ENCODE results near the gene PKD1.

Gene PKD1

DNA sequence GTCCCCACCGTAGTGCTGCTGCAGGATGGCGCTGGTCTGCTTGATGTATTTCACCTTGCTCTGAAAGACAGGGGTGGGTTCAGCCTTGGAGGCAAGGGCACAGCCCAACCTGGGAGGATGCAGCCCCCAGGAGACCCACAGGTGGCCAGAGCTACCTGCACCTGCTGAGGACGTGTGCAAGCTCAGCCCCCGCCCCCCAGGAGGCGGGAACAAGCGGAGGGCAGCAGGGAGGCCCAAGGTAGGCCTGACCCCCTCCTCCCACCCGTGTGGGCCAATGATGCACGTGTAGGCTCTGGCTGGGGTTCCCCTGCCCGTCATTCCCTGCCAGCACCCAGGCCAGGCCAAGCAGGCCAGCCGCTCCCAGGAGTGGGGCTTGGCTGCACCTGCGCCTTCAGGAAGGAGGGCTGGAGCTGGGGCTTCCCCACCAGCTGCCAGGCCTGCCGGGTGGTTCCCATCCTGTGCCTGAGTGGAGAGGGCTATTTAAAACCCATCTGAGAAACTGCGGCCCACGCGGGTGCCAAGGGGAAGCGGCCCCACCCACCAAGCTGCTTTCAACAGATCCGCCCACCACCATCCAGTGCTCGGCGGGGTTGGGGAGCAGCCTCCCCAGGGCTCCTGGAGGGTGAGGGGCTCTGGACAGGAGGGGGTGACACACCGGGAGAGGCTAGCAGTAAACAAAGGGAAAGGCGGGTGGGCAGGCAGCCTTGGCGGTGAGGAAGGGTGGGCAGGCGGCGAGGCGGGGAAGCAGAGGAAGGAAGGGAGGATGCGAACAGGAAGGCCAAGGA lies 91.8 kb downstream of the PKD1 start:
- no peak for DNase-seq

DNA sequence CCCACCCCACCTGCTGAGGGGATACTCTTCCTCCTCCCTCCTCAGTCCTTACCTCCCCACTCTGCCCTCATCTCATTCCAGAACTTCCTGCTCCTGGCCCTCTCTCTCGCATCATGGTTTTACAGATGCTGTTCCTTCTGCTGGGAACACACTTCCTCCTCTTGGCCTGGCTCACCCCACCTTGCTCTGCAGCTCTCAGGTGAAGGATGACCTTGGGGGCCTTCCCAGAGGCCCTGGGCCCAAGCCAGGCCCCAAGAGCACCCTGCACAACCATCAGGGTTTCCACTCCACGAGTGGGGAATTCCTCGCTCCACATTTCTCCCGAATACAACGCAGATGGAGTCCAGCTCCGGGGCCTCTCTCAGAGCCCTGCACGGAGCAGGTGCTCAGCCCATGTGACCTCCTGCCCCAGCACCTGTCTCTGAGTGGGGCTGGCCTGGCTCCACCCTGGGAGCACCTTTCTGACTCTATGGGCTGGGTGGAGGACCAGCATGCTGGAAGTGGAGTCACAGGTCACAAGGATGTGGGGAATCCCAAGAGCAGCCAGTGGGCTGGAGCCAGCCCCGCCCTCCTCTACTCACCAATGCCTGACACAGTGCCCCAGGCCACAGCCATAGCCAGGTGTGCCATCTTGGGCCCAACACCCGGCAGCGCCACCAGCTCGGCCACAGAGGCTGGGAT lies 92.6 kb downstream of the PKD1 start:
- DNase-seq = peak; percentile 93

DNA sequence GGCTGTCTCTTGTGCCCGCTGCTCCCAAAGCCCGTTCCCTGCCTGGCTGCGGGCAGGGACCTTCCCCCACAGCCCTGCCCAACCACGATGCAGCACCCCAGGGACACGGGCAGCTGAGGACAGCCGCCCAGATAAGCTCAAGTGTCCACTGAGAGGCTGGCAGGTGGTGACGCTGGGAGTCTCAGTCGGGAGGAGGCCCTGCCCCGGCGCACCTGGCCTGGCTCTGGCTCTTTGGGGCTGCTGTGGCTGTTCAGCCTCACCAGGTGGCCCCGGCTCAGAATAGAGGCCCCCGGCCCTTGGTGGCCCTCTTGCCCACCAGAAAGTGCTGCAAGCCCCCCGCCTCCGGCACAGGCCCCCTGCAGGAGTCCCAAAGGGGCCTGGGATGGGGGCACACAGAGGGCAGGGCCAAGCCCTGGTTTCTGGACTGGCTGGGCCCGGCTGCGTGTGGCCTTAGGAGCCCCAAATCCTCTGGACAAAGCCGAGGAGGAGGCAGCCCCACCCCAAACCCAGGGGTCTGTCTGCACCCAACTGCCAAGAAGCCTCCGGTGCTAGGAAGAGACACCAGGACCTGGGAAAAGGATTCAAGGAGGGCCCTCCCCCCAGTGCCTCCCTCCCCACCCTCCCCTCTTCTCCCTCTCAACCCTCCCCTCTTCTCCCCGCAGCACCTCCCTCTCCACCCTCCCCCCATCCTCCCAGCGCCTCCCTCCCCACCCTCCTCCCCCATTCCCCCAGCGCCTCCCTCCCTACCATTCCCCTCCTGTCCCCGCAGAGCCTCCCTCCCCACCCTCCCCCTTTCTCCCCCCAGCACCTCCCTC lies 93.3 kb downstream of the PKD1 start:
- peak; percentile 93 for DNase-seq

DNA sequence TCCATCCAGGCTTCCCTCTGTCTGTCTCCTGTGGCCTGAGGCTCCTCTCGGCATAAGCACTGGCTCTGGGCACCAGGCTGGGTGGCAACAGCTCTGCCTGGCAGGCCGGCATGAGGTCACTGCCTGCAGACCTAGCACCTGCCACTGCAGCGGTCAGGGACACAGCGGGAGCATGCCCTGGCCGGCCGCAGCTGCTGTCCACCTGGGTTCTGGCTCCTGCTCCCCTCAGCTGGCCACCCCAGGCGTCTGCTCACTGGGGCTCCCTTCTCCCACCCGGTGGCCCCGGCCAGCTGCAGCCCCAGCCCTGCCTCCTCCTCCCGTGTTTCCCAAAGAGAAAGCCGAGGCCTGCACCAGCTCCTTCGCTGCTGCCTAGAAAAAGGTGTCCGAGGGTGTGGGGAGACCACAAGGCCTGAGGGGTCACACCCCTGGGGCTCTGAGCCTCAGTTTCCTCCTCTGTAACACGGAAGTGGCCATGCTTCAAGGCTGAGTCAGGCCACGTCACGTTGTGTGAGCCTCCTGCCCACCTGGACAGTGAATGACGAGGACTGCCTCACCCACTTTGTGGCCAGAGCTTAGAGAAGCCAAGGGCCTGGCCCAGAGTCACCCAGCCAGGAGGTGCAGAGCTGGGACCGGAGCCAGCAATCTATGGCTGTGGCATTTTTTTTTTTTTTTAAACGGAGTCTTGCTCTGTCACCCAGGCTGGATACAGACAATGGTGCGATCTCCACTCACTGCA lies 94.7 kb downstream of the PKD1 start:
- no peak for DNase-seq

DNA sequence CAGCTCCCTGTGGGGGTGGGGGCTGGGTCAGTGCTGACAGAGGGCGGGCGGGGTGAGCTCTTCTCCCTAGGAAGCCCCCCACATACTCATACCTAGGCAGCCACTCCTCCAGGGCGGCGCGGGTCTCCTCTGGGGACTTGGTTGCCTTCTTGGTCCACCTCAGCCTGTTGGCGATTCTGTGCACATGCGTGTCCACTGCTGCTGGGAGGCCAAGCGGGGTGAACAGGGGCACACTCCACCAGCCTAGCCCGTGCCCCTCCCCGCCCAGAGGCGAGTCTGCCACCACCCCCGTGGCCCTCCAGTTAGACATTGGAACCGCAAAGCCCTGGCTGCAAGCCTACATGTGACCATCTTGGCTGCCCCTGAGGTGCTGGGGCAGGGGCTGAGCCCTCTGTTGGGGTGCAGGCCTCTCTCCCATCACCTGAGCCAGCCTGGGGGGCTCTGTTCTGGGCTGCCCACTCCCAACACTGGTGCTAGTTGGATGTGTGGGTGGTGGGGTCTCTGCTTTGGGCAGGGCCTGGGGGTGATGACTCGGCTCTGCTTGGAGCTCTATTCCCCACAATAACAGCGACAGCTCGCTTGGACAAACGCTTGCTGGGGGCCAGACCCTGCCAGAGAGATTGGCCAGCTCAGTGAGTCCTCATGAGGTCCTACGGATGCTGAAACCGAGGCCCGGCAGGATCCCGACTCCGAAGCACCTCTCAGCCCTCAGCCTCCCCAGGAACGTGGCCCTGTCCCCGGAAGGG lies 95.5 kb downstream of the PKD1 start:
- DNase-seq = no peak

DNA sequence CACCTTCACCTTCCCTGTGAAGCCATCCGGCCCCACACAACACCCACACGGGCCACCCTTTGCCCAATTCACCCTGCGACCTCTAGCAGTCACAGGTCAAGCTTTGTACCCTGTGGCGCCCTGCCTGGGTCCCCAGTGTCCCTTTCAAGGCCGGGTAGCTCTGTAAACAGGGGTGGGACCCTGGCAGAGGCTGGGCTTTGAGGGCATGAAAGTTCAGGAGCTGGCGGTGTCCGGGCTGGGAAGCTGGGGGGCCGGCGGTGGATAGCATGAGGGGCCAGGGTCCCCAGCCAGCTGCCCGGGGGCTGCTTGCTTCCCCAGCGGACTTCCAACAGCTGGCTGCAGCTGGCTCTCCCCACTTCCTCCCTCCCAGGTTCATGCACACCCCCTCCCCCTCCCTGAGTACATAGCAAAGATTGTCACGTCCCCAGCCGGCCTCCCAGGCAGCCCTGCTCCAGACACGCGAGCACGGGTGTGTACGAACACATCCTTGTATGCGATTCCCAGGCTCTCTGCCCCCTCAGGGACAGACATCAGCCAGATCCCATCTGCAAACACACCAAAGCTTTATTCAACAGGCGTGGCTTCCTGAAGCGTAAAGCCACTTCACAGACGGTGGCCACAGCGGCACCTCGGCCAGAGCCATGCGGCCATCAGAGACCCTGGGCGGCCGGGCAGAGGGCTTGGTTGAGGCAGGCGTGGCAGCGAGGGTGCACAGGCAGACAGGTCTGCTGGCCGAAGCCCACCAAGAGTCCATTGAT lies 96.2 kb downstream of the PKD1 start:
- no peak for DNase-seq

Measured in NCI-H187 treated with DMSO at 0.1 percent for 48 hours (cell line).